ENCODE results near the gene IL31. TPM values are rescaled to one million over a fixed set of nuclear protein-coding genes. Genes with fewer than 3 reads are reported as not detected.

Gene IL31
- not detected in 2 replicates for polyA plus RNA-seq (2011; rRNA removed)
- not detected in 2 replicates for polyA plus RNA-seq (2012; cell fraction: cytosol; rRNA removed)
- not detected in 2 replicates for polyA plus RNA-seq (2012; cell fraction: nucleus; rRNA removed)
- not detected in 3 replicates for polyA plus RNA-seq (2017; fragmentation: RNase III; extraction: RNeasy Plus Mini Kit Qiagen cat#74134 plus additional on column Dnase treatment)
- polyA minus RNA-seq (2011; rRNA and poly(A)+ RNA removed), result not detected in 2 replicates

- DNase-seq (ENCODE audit: low read depth in 1 of 2, low spot score in 1 of 2), result no peak
- H3K9me3 ChIP-seq, result no peaks in the 10 kb centered on the region
- no peak within 1 kb of the TSS for H3K4me3 ChIP-seq
- H3K4me1 ChIP-seq, result no peaks in the 10 kb centered on the region
- no peak within 1 kb of the TSS for H3K27ac ChIP-seq
- ATAC-seq, result no peak
- TF ChIP-seq TP53 (CRISPR knock-in tag; IDR thresholded peaks at IDR 0.05) (no peak), HOXB13 (CRISPR knock-in tag; IDR thresholded peaks at IDR 0.05; ENCODE audit: low read depth) (no peak), HOXB5 (CRISPR knock-in tag; IDR thresholded peaks at IDR 0.05) (no peak), KDM5A (IDR thresholded peaks at IDR 0.05) (no peak), NR3C1 (IDR thresholded peaks at IDR 0.05) (no peak), CBX8 (IDR thresholded peaks at IDR 0.05) (no peak)
- no peak within 1 kb of the TSS for H3K4me2 ChIP-seq
- 79% methylated on average over 17 of the region's 17 CpGs for WGBS (ENCODE audit: missing lambda C conversion rate)
- POLR2A ChIA-PET, result no interaction called here
- no peak for FAIRE-seq
- CTCF ChIA-PET, result interaction anchor here (2.7 to 3.0 kb wide), 2 partner anchors 16 to 51 kb away, joined by 8 read pairs; no protein-coding TSS in a partner anchor
Measured at GRCh38 chr12:122174155-122174845, at the start of gene IL31. TSS of gene IL31 (minus strand) at chr12:122174221. CDS start at chr12:122174172, 49 bp downstream.

DNA sequence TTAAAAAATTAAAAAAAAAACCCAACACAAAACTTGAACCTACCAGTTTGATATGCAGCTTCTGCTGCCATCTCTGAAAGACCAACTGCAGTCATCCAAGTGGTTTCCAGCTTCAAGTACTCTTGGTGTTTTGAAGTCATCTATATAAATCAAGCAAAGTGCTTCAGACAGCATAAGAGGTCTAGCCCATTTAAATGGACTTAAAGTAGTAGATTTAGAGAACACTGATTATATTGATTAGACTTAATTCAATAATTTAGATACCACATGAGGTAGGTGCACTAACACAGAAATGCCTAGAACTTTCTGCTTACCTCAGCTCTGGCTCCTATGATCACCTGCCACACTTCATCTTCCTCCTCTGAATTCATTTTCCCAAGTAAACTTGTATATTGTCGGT lies 42.4 kb upstream of the IL31 start:
- ChIA-PET POLR2A (interaction anchor here (0.8 kb wide), 1 partner anchor 10 kb away, joined by 6 read pairs; the partner anchor contains the start of gene DIABLO), CTCF (interaction anchor here (1.3 to 1.7 kb wide), 3 partner anchors 26 to 50 kb away, joined by 3 to 7 read pairs (median 4); partner anchors contain the start of gene LRRC43)
- DNase-seq (ENCODE audit: low read depth in 1 of 2, low spot score in 1 of 2) (no peak), ATAC-seq (no peak), FAIRE-seq (no peak)
- H3K27ac ChIP-seq, result no peak overlapping the region
- H3K4me3 ChIP-seq, result no peak overlapping the region
- whole genome bisulfite sequencing (ENCODE audit: missing lambda C conversion rate), result 92% methylated on average over 1 of the region's 1 CpG
- TF ChIP-seq RFX5 (IDR thresholded peaks at IDR 0.05), result no peak
- no peak for TF ChIP-seq MYC (IDR thresholded peaks at IDR 0.05; ENCODE audit: borderline replicate concordance, low read length)
- no peak for TF ChIP-seq ZSCAN20 (CRISPR knock-in tag; IDR thresholded peaks at IDR 0.05)
- no peak for TF ChIP-seq PHF8 (IDR thresholded peaks at IDR 0.05; ENCODE audit: borderline replicate concordance, low read depth)
- TF ChIP-seq, protein P1, sequence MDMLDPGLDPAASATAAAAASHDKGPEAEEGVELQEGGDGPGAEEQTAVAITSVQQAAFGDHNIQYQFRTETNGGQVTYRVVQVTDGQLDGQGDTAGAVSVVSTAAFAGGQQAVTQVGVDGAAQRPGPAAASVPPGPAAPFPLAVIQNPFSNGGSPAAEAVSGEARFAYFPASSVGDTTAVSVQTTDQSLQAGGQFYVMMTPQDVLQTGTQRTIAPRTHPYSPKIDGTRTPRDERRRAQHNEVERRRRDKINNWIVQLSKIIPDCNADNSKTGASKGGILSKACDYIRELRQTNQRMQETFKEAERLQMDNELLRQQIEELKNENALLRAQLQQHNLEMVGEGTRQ (IDR thresholded peaks at IDR 0.05), result no peak
- no peak for TF ChIP-seq HOXA7 (CRISPR knock-in tag; IDR thresholded peaks at IDR 0.05)
- TF ChIP-seq SMC3 (IDR thresholded peaks at IDR 0.05), result no peak
- TF ChIP-seq HES2 (IDR thresholded peaks at IDR 0.05), result no peak
- no peaks in the 10 kb centered on the region for H3K4me1 ChIP-seq
- no peak overlapping the region for H3K4me2 ChIP-seq
- no peaks in the 10 kb centered on the region for H3K9me3 ChIP-seq

- Histone ChIP-seq H3K4me3 (no peak overlapping the region), H3K9me3 (no peaks in the 10 kb centered on the region), H3K4me2 (no peak overlapping the region), H3K4me1 (no peaks in the 10 kb centered on the region), H3K27ac (no peak overlapping the region)
- POLR2A ChIA-PET, result interaction anchor here (0.6 to 0.9 kb wide), 3 partner anchors 10 to 172 kb away, joined by 4 to 6 read pairs (median 4); partner anchors contain the start of gene DIABLO
- FAIRE-seq, result no peak
- DNase-seq (ENCODE audit: low read depth in 1 of 2, low spot score in 1 of 2), result no peak
- CTCF ChIA-PET, result interaction anchor here (1.3 to 1.7 kb wide), 3 partner anchors 25 to 49 kb away, joined by 3 to 7 read pairs (median 4); partner anchors contain the start of gene LRRC43
- no peak for TF ChIP-seq HMGXB4 (CRISPR knock-in tag; IDR thresholded peaks at IDR 0.05; ENCODE audit: borderline replicate concordance)
- peak; percentile 35 for TF ChIP-seq MAFK (IDR thresholded peaks at IDR 0.05; ENCODE audit: partially characterized antibody)
- TF ChIP-seq HOXB5 (CRISPR knock-in tag; IDR thresholded peaks at IDR 0.05), result no peak
- no peak for ATAC-seq
- 89% methylated on average over 5 of the region's 5 CpGs for whole genome bisulfite sequencing (ENCODE audit: missing lambda C conversion rate)
Measured at GRCh38 chr12:122215771-122216170, 41.8 kb upstream of the IL31 start.
